GM18867 (cell line): ENCODE data around the gene OR2V2.
A peak's percentile ranks its signal among the peaks of the same experiment; 100 is the strongest.
"Not testable (repeated sequence)": the region's sequence is repeated elsewhere in the genome, so short reads cannot be mapped to it uniquely, and the experiment has no call there.

ENCODE experiments used
- ATAC-seq: cut with Tn5 transposase; IDR thresholded peaks from one replicate; pipeline ENCODE4 v1.9.1; 2021; ENCODE audit warnings: mild to moderate bottlenecking, moderate library complexity; ENCODE audit not compliant: unreplicated experiment

The OR2V2 gene

GRCh38 chr5:181142054-181142453 lies 5.3 kb upstream of the OR2V2 start:
- no peak for ATAC-seq

GRCh38 chr5:181145133-181145532 lies 2.3 kb upstream of the OR2V2 start:
- no peak for ATAC-seq

GRCh38 chr5:181149355-181149754 lies 2.0 kb downstream of the OR2V2 start:
- no peak for ATAC-seq

- ATAC-seq, result peak; percentile 58
These were observed 2.7 kb downstream of the OR2V2 start for GRCh38 chr5:181149806-181150733.

GRCh38 chr5:181151146-181151545 lies 3.8 kb downstream of the OR2V2 start:
- no peak for ATAC-seq

- no peak for ATAC-seq
These were observed 5.0 kb downstream of the OR2V2 start for GRCh38 chr5:181152406-181152805.

GRCh38 chr5:181153814-181154213 lies 6.4 kb downstream of the OR2V2 start:
- no peak for ATAC-seq

GRCh38 chr5:181156758-181157157 lies 9.4 kb downstream of the OR2V2 start:
- no peak for ATAC-seq

GRCh38 chr5:181158869-181159268 lies 11.5 kb downstream of the OR2V2 start:
- no peak for ATAC-seq

- peak; percentile 58 for ATAC-seq
These were observed 12.1 kb downstream of the OR2V2 start for GRCh38 chr5:181159286-181160151.

GRCh38 chr5:181160152-181160754 lies 12.9 kb downstream of the OR2V2 start:
- peak; percentile 64 for ATAC-seq

GRCh38 chr5:181160755-181161533 lies 13.6 kb downstream of the OR2V2 start:
- not testable (repeated sequence) for ATAC-seq

- ATAC-seq, result no peak
These were observed 14.3 kb downstream of the OR2V2 start for GRCh38 chr5:181161534-181162175.

GRCh38 chr5:181163487-181164075 lies 16.2 kb downstream of the OR2V2 start:
- ATAC-seq, result no peak

GRCh38 chr5:181164076-181164952 lies 16.9 kb downstream of the OR2V2 start:
- ATAC-seq, result no peak

GRCh38 chr5:181166812-181167733 lies 19.7 kb downstream of the OR2V2 start:
- ATAC-seq, result no peak

- ATAC-seq, result peak; percentile 32
These were observed 20.6 kb downstream of the OR2V2 start for GRCh38 chr5:181167814-181168488.
